Testis (tissue), 3 donors: Measurements from ENCODE around the gene CLCN1. TPM values are rescaled to one million over a fixed set of nuclear protein-coding genes. Genes with fewer than 3 reads are reported as not detected.
A peak's percentile ranks its signal among the peaks of the same experiment; 100 is the strongest.

Experiments used
- DNase-seq: peaks from one replicate; pipeline ENCODE4 v3.0.0-alpha.2; 2019
- H3K27ac ChIP-seq, 2 donors: fragments of 200-600 bp; sonication (generic); one replicate each; pipeline ENCODE4 v1.5.1; 2019
- H3K27me3 ChIP-seq: fragments of 200-600 bp; sonication (generic); one replicate; pipeline ENCODE4 v1.5.1; 2019
- H3K36me3 ChIP-seq: fragments of 200-600 bp; sonication (generic); one replicate; pipeline ENCODE4 v1.5.1; 2017; ENCODE audit warnings: low read depth; ENCODE audit errors: missing control alignments
- H3K4me1 ChIP-seq: fragments of 200-600 bp; sonication (generic); one replicate; pipeline ENCODE4 v1.5.1; 2019
- H3K4me3 ChIP-seq, 2 donors: fragments of 200-600 bp; sonication (generic); one replicate each; pipeline ENCODE4 v1.5.1; 2017 to 2019
- H3K9me3 ChIP-seq: fragments of 200-600 bp; sonication (generic); one replicate; pipeline ENCODE4 v1.5.1; 2017
- CTCF ChIP-seq, 3 experiments: fragments of 450-650 bp in 2 of 3; fragments of 200-600 bp in 1 of 3; sonication (generic) in 1 of 3; IDR thresholded peaks; one replicate each; pipeline ENCODE4 v1.5.1; 2016 to 2019; ENCODE audit warnings: antibody characterized with exemption in 3 of 3, mild to moderate bottlenecking in 2 of 3, moderate library complexity in 1 of 3
- POLR2A ChIP-seq: fragments of 450-650 bp; IDR thresholded peaks from one replicate; pipeline ENCODE4 v1.6.1; 2017; ENCODE audit warnings: antibody characterized with exemption, mild to moderate bottlenecking, moderate library complexity
- WGBS, 2 donors: methylation state at CpG; one replicate each; pipeline ENCODE4 v1.1.5; 2018; 5-methylcytosine and 5-hydroxymethylcytosine counted together
- intact Hi-C: fragments of 100-400 bp; cut with DNase I; formaldehyde crosslinking; loops from one replicate; pipeline ENCODE4 v1.15.1; 2023; ENCODE audit warnings: low total_unique reads
- polyA plus RNA-seq: library from polyadenylated mRNA; stranded (reverse); fragments of 350-450 nt; fragmentation: Illumina TruSeq; extraction: RNeasy Lipid Tissue Mini Kit (QIAGEN cat#74804); gene quantifications from one replicate; pipeline ENCODE4 v1.2.3, GENCODE V29; 2014; ENCODE audit warnings: low read depth, low replicate concordance; ENCODE audit not compliant: insufficient read depth
- total RNA-seq, 2 donors: library from RNA; depleted of rRNA; stranded (reverse); fragments of >200 nt; gene quantifications; one replicate each; pipeline ENCODE4 v1.2.3, GENCODE V29; 2016

The CLCN1 gene
- total and polyA plus RNA-seq, 3 donors from 2014 or later, result 1.1 to 2.7 (median 1.4) TPM

DNA sequence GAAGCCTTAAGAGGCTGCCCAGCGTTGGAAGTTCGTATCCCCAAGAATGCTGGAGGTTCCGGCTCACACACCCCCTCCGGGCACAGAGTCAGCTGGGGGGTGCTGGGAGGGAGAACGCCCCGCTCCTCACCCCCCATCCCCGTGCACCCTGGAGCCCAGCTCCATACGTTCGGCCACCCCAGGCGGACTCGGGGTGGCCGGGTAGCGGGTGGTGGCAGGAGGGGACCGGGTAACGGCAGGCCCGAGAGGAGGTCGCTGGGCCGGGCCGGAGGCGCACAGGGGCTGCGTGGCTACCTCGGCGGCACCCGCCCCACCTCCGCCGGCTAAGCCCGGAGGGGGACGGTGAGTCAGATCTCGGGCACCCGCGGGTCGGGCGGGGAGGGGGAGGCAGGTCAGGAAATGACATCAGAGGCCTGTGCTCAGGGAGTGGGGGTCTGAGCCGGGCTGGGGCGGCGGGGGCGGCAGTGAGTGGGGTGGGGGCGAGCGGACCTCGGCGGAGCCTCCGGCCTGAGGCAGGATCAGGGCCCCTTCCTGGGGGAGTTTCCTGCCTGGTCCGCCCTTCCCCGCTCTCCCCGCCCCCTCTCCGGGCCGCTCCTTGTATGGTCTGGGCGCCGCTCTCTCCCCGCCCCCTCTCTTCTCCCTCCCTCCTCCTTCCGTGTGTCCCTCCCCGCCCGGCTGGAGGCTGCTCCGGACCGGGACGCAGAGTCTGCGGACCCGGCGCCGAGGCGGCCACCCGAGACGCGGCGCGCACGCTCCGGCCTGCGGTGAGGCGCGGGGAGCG is 64.9 kb downstream of the CLCN1 start, which contains the start of gene ZYX:
Gene ZYX (plus strand): TSS at position 700 of the 781 bp plus-strand sequence. CDS start 227 bp downstream, outside the sequence.
- peak within 1 kb of the TSS; percentile 93 to 98 for H3K4me3 ChIP-seq
- no peaks in the 10 kb centered on the region for H3K9me3 ChIP-seq
- WGBS, 2 donors, result 0 to 1% methylated on average over 6 to 40 of the region's 72 CpGs
- DNase-seq, result peak; percentile 96
- no peaks in the 10 kb centered on the region for H3K27me3 ChIP-seq
- TF ChIP-seq POLR2A, result no peak
- no peak for TF ChIP-seq CTCF (IDR thresholded peaks at IDR 0.05)
- peaks cover 45% of the 10 kb centered on the region for H3K4me1 ChIP-seq
- intact Hi-C loops, result no loop called here
- peak within 1 kb of the TSS; percentile 90 to 99 for H3K27ac ChIP-seq
- no peaks in the 10 kb centered on the region for H3K36me3 ChIP-seq

DNA sequence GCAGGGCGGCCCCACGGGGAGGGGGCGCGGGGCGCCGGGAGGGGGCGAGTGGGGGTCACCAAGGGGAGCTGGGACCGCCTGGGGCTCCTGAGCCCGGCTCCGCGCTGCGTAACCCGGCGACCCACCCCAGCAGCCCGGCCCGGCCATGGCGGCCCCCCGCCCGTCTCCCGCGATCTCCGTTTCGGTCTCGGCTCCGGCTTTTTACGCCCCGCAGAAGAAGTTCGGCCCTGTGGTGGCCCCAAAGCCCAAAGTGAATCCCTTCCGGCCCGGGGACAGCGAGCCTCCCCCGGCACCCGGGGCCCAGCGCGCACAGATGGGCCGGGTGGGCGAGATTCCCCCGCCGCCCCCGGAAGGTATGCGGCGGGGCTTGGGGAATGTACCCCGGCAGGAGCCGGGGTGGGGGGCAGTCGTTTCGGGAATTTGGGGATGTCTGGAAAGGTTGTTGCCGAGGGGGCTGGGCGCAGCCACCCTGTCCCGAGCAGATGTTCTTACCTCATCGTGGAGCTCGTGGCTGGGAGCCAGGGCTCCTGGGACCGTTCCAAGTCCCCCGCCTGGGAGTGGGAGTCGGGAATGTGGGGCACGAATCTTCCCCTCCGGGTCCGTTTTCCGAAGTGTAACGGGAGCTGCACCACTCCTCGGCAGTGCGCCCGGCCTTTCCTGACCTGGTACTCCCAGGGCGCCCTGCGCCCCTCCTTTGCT is 65.7 kb downstream of the CLCN1 start:
- intact Hi-C loops, result no loop called here
- Histone ChIP-seq H3K4me3 (peak overlapping the region; percentile 93 to 98), H3K27ac (peak overlapping the region; percentile 90 to 99), H3K4me1 (peaks cover 46% of the 10 kb centered on the region), H3K9me3 (no peaks in the 10 kb centered on the region), H3K36me3 (no peaks in the 10 kb centered on the region), H3K27me3 (no peaks in the 10 kb centered on the region)
- WGBS, 2 donors, result 1% methylated on average over 19 to 58 of the region's 64 CpGs
- TF ChIP-seq CTCF (IDR thresholded peaks at IDR 0.05) (no peak), POLR2A (no peak)
- peak; percentile 79 for DNase-seq

GRCh38 chr7:143382126-143382790 is 66.3 kb downstream of the CLCN1 start:
- intact Hi-C loops, result no loop called here
- H3K4me1 ChIP-seq, result peaks cover 50% of the 10 kb centered on the region
- peak overlapping the region; percentile 93 to 98 for H3K4me3 ChIP-seq
- TF ChIP-seq CTCF (IDR thresholded peaks at IDR 0.05), result no peak
- no peak for TF ChIP-seq POLR2A
- no peak for DNase-seq
- 7 to 14% methylated on average over 9 to 20 of the region's 21 CpGs for WGBS, 2 donors
- H3K27me3 ChIP-seq, result no peaks in the 10 kb centered on the region
- no peaks in the 10 kb centered on the region for H3K9me3 ChIP-seq
- H3K36me3 ChIP-seq, result no peaks in the 10 kb centered on the region
- peak overlapping the region; percentile 90 to 99 for H3K27ac ChIP-seq

- intact Hi-C loops, result no loop called here
- Histone ChIP-seq H3K9me3 (no peaks in the 10 kb centered on the region), H3K36me3 (no peaks in the 10 kb centered on the region), H3K4me1 (peaks cover 52% of the 10 kb centered on the region), H3K27me3 (no peaks in the 10 kb centered on the region), H3K4me3 (peak overlapping the region; percentile 93 to 98), H3K27ac (peak overlapping the region; percentile 90 to 99)
- TF ChIP-seq CTCF (IDR thresholded peaks at IDR 0.05) (no peak), POLR2A (no peak)
- WGBS, 2 donors, result 82 to 86% methylated on average over 14 to 15 of the region's 15 CpGs
- DNase-seq, result no peak
Observed at GRCh38 chr7:143382791-143383641, 67.1 kb downstream of the CLCN1 start.
